NCI-H82 treated with DMSO at 0.1 percent for 48 hours (cell line): ENCODE data around the gene EPHA10.
"Not testable (repeated sequence)": the region's sequence is repeated elsewhere in the genome, so short reads cannot be mapped to it uniquely, and the experiment has no call there.

Experiments used
- DNase-seq: peaks from one replicate; lab custom pipeline; 2025; ENCODE audit not compliant: unreplicated experiment; lab: John Stamatoyannopoulos, UW

The EPHA10 gene

GRCh38 chr1:37771440-37771839 lies 6.5 kb upstream of the EPHA10 start:
- not testable (repeated sequence) for DNase-seq

DNA sequence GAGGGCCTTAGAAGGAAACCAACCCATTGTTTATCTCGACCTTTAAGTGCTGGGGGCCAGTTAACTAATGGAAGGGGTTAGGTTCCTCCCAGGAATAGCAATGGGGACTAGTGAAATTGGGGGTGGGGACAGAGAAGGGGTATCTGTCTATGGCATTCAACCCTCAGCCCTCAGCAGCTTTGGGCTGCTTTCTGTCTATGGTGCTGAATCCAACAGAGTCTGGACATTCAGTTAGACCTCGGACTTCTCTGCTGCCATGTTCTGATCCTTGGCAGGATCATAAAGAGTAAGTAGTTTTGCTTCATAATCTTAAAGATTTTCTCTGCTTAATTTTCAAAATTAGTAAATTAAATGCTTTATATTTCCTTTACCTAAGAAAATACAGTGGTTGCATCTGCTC lies 2.6 kb upstream of the EPHA10 start:
- DNase-seq, result no peak

GRCh38 chr1:37765916-37766664 lies 1.2 kb upstream of the EPHA10 start:
- DNase-seq, result peak; percentile 45

DNA sequence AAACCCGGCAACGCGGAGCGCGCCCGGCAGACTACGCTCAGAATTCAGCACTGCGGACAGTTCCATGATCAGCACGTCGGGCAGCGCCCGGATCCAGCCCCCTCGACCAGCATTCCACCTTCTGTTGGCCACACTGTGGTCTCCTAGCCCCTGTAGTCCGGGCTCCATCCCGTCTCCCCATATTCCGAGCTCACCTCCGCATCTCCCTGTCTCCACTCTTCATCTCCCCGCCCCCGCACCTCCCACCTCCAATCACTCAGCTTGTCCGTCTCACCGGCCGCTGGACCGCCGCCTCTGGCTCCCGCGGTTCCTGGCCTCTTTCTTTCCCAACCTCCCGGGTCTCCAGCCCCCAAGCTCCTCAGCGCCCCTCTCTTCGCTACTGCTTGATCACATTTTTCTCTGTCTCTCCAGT lies 500 bp downstream of the EPHA10 start:
- no peak for DNase-seq

DNA sequence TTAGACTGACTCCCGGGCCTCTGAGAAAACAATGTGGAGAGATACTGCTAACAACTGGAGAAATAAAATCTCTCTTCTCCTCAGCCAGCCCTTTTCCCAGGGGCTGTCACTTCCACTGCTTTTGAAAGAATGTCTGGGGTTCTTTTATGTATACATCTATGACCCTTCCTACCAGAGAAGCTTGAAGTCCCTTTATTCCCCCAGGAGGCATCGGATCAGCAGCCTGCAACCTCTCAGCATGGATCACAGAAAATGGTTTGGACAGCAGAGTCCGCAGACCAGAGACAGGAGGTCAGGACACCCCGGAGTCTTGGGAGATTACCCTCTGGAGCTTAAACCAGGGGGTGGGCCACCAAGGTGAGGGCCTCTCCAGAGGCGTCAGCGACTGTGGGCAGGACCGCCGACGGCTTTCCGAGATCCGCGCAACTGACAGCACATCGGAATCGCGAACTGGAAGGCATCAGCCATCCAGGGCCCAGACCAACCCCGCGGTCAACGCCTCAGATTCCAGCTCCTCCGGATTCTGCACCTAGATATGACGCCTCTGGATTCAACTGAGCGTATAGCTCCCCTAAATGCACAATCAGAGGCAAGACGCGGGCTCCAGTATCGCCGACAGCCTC lies 1.0 kb downstream of the EPHA10 start:
- no peak for DNase-seq

DNA sequence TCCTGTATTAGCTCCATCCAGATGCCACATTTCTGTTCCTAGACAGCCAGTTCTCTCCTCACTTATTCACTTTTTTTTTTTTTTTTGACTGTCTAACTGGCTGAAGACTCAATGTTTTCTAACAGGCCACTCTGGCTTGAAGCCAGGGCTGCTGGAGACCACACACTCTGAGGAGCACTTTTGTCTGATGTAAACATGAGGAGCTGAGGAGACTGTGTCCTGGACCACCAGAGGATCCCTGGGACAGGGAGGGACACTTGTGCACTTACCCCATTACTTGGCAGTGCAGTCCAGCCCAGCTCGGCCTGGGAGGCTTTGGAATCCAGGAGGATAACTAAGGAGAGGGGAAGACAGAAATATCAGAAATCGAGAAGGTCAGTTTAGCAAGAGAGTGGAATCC lies 2.4 kb downstream of the EPHA10 start:
- DNase-seq, result no peak

DNA sequence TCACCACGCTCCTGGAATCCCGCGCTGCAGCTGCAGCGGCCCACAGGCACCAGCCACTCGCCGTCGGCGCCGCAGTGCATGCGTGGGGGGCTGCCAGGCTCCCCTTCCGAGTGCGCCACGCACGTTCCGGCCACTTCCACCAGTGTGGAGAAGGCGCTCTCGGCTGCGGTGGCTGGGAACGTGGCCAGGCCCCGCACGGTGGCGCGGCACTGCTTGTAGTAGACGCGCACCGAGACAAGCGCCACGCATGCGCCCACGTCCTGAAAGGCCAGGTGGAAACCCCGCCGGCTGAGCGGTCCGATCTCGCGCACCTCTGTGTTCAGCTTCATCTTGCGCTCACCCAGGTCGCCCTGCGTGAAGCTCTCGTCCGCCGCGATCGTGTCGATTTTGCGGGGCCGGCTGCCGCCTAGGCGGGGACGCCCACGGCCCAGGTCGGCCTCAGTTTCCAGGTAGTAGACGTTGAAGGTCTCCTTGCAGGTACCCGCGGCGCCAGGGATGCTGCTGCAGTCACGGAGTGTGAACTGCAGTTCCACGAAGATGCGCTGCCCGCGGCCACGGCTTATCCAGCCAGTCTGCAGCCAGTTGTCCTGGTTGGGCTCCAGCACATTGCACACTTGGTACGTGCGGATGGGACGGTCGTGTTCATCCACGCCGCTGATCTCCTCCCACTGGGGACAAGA lies 3.4 kb downstream of the EPHA10 start:
- DNase-seq, result no peak

DNA sequence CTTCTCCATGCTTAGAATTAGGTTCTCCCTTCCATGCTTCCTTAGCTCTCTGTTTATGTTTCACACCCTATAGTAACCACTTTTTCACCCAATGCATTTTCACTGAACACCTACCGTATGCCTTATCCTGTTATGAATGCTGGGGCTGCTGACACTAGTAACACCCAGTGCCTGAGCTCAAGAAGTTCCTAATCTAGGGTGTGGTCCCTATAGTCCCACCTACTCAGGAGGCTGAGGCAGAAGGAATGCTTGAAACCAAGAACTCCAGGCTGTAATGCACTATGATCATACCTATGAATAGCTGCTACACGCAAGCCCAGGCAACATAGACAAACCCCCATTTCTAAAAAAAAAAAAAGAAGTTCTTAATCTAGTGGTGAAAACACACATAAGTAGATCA lies 5.5 kb downstream of the EPHA10 start:
- DNase-seq, result no peak

DNA sequence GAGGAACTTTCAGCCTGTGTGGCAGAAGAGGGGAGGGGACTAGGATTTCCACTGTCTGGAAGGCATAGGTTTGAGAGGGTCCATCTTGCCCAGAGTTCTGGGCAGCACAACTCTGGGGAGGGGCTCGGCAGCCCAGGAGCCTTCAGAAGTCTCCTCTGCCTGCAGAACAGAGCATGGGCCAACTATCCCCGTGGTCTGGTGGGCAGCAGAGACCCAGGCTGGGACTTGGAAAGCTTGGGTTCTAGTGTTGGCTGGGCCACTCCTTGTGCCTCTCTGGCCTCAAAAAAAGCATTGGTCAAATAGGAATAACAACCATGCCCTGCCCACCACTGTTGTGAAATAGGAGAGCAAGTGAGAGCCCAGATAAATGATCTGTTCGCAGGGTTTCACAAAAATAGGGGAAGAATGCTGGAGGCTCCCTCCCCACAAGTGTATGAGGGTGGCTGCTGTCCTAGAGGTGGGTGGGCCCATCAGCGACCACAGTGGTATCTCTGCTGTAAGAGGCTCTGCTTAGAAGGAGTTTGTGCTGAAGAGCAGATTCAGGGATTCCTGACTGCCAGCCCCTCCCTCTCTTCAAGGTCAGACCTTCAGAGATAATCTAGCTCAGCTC lies 8.9 kb downstream of the EPHA10 start:
- DNase-seq, result no peak

DNA sequence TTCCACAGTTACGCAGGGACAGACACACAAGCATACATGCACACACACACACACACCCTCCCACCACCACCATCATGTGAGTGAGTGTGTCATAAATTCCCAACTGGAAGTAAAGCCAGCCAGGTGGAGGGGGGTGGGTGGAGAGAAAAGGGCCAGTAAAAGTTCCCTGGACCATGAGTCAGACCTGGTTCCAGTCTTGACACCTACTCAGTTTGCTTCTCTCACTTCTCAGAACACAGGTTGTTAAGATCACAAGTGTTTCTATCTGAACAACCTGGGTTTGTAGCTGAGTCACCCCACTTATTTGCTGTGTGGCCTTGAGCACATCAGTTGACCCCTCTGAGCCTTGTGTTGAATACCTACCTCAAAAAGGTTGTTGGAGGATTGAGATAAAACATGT lies 9.6 kb downstream of the EPHA10 start:
- DNase-seq, result no peak

DNA sequence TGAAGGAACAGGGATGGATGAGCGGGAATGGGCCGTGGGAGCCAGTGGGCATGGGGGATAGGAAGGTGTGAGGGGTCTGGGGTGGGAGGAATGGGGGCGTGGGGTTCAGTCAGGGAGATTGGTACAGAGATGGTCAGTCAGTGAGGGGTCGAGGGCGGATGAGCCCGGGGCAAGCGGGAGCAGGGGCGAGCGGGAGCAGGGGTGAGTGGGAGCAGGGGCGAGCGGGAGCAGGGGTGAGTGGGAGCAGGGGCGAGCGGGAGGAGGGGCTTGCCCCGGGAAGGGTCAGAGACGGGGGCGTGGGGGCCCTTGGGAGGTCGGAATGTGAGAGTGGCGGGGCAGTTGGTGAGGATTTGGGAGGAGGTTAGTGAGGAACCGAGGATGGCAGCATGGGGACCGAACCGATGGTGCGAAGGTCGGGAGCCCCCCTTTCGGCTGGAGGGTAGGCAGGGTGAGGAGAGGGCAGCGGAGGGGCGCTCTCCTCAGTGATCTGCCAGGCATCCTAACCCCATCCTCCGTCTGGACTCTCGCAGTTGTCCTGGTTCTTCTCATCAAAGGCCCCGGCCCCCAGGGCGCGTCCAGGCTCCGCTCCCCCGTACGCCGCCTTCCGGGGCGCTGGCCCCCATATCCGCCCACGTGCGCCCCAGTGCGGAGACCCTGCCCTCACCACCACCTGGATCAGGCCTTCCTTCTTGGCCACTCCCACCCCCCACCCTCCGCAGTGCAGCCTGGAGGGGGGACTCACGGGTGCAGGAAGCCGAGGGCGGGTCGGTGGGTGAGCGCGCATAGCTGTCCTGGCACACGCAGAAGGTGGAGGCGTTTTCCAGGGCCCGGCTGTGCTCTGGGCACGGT lies 11.2 kb downstream of the EPHA10 start:
- no peak for DNase-seq

GRCh38 chr1:37752583-37753471 lies 12.1 kb downstream of the EPHA10 start:
- no peak for DNase-seq

- DNase-seq, result no peak
Measured at GRCh38 chr1:37752213-37752582, 12.7 kb downstream of the EPHA10 start.

- no peak for DNase-seq
Measured at GRCh38 chr1:37748565-37748964, 16.4 kb downstream of the EPHA10 start.

GRCh38 chr1:37746806-37747205 lies 18.1 kb downstream of the EPHA10 start:
- DNase-seq, result no peak

DNA sequence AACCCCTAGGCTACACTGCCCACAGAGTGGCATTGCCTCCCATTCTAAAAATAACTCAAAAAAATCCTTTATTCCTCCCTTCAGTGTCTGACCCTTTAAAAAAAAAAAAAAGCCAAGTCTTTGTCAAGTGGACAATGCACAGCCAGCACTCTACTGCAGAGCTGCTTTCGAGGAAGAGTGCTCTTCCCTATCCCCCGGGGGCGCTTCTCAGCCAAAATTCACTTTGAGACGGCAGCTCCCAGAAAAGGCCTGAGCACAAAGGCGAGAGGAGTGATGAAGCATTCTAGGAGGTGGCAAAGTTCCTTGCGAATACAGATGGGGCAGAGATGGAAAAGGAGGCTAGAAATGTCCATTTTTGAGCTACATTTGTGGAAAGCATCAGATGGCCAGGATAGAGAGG lies 23.3 kb downstream of the EPHA10 start:
- no peak for DNase-seq

DNA sequence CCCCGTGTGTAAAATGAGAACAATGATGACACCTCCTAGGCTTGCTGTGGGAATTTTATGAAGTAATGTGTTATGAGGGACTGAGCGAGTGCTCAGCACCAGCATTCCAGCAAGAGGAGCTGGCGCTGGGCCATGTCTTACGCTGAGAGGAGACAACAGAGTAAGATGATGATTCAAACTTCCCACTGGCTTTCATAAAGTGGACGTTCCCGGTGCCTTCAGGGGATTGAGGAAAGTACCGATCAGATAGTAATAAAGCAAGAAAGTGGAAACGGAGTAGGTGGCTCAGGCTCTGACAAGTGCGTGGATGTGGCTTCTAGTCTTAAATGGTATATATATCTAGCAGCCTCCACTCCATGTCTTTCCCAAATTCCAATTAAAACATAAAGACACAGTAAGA lies 23.8 kb downstream of the EPHA10 start:
- DNase-seq, result no peak

DNA sequence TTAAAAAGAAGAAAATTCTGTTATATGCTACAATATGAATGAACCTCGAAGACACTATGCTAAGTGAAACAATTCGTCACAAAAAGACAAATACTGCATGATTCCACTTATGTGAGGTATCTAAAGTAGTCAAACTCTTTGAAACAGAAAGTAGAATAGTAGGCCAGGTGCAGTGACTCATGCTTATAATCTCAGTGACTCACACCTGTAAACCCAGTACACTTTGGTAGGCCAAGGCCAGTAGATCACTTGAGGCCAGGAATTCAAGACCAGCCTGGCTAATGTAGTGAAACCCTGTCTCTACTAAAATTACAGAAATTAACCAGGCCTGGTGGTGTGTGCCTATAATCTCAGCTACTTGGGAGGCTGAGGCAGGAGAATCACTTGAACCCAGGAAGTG lies 25.7 kb downstream of the EPHA10 start:
- no peak for DNase-seq

DNA sequence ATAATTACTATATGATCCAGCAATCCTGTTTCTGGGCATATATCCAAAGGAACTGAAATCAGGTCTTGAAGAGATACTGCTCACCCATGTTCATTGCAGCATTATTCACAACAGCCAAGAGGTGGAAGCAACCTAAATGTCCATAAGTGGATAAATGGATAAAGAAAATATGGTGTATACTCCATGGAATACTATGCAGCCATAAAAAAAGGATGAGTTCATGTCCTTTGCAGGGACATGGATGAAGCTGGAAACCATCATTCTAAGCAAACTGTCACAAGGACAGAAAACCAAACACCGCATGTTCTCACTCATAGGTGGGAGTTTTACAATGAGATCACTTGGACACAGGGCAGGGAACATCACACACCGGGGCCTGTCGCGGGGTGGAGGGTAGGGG lies 26.3 kb downstream of the EPHA10 start:
- DNase-seq, result not testable (repeated sequence)

DNA sequence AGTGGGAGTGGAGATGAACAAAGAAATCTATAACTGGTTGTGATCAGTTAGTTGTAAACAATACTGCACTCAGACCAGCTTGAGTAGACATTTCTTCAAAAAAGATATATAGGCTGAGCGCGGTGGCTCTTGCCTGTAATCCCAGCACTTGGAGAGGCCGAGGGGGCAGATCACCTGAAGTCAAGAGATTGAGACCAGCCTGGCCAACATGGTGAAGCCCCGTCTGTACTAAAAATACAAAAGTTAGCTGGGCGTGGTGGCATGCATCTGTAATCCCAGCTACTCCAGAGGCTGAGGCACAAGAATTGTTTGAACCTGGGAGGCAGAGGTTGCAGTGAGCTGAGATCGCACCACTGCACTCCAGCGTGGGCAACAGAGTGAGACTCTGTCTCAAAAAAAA lies 26.9 kb downstream of the EPHA10 start:
- not testable (repeated sequence) for DNase-seq
